NCI-H146 treated with DMSO at 0.1 percent for 48 hours (cell line): ENCODE data around the gene MICU2.

ENCODE experiments used
- DNase-seq: peaks from one replicate; lab custom pipeline; 2025; ENCODE audit not compliant: unreplicated experiment; lab: John Stamatoyannopoulos, UW

MICU2 gene

DNA sequence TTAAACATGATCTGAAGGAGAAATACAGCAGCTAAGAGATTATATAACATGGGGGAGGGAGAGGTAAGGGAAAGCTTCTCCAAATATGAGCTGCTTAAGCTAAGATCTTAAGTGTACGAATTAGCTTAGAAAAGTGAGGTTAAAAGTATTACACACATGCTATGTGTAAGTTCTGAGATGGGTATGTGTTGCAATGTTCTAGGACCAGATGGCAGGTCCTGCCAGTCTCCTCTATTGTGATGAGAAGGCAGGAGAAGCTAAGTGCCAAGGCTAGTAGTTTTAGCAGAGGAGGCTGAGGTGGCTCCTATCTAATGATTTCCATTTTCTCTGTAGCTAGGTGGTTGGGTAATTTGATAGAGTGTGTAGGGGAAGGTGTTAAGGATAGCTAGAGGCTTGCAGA, 57.6 kb downstream of the MICU2 start:
- no peak for DNase-seq

DNA sequence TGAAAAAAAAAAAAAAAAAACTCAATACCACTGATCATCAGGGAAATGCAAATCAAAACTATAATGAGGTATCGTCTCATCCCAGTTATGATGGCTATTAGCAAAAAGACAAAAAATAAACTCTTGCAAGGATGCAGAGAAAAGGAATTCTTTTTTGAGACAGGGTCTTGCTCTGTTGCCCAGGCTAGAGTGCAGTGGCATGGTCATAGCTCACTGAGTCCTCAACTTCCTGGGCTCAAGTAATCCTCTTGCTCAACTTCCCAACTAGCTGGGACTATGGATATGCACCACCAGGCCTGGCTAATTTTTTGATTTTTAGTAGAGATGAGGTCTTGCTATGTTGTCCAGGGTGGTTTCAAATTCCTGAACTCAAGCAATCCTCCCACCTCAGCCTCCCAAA, 59.5 kb downstream of the MICU2 start:
- DNase-seq, result no peak

DNA sequence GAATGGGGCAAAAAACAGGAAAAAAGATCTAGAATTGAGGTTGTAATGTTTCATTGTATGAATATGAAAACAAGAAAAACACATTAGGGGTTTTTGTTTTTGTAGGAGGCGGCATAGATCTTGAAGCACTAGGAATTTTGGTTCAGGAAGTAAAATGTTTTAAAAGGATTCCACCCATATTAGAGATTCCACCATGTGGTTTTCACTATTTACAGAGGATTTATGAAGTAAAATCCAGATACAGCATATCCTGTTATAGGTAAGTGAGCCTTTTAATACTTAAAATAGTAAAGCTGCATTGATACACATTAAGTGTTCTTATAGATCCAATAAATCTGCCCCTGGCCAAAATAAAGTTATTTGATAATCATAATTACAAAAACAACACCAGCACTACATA, 61.4 kb downstream of the MICU2 start:
- DNase-seq, result no peak

DNA sequence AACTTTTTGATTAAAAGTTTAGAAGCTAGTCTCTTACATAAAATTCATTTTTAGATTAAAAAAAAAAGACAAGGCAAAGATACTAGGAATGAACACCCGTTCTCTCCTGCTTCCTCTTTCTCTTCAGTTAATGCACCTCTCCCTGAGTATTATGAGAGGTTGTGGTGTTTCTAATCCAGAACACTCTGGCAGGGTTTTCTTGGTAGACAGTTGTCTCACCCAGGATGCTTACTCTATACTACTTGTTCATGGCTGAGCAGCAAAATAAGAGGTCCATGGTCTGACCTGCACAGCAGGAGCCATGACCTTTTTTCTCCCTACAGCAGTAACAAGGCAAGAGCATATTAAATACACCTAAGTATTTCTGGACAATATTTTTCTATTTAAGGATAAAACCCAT, 62.0 kb downstream of the MICU2 start:
- DNase-seq, result no peak

DNA sequence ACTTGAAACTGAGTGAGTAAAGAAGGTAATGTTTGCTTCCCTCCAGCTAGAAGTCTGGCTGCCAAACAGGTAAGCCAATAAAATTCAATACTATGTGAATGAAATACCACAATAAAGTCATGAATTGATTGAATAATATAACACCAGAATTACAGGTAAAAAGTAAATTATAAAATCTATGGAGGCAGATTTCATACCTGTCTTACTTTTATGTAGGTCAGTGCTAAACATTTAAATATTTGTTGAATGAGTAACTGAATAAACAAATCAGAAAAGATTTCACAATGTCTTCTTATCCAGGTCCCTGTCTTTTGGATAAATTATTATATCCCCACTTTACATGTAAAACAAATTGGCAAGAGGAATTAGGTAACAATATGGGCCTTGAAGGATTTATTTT, 62.7 kb downstream of the MICU2 start:
- no peak for DNase-seq

DNA sequence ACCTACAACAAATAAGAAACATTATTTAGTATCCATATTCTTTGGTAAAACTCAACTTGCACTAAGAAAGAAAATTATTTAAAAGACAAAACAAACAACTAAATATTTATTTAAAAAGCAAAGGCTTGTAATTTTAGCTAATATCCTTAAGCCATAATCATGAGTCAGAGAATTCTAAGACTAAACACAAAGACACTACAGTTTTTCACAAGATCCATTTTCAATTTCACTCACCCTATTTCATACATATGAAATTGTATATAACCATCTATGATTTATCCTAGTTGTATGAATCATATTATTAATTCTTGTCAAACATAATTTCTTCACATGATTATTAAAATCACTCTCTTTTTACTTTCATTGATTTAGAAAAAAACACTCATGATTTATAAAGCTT, 64.3 kb downstream of the MICU2 start:
- no peak for DNase-seq

DNA sequence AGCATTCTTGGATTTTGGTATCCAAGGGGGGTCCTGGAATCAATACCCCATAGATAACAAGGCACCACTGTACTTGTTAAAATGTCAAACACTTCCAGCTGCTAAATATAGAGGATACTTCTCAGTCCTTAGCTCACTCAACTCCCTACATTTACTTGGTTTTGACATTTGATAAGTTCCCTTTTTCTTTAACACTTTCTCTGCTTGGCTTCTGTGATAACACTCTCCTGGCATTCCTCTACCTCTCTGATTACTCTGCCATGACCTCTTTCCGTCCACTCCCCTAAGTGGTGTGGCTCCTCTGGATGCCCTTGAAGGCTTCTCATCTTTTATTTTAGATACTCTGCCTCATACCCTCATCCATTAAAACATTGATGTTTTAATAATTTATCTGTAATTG, 65.2 kb downstream of the MICU2 start:
- no peak for DNase-seq

DNA sequence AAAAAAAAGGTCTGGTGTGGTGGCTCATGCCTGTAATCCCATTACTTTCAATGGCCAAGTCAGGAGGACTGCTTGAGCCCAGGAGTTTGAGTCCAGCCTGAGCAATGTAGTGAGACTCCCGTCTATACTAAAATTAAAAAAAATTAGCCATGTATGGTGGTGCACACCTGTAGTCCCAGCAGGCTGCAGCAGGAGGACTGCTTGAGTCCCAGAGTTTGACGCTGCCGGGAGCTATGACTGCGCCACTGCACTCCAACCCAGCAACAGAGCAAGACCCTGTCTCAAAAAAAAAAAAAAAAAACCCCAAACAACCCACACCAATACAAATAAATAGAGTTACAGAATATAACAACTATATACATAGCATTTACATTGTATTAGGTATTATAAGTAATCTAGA, 65.7 kb downstream of the MICU2 start:
- DNase-seq, result no peak

DNA sequence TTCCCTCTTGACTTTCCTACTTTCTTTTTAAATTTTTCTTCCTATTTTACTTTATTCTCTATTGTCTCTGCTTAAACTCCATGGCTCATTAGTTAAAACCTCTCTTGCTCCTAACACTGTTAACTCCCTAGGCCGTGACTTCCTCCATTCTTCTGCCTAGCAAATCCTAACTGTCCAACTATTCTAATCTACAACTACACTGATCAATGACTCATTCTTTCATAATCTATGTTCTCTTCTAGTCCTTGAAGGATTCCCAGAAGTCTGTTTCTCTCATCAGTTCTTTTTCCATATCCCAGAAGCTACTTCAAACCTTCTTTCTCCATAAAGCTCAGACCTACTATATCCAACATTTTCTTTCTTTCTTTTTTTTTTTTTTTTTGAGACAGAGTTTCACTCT, 66.9 kb downstream of the MICU2 start:
- no peak for DNase-seq

DNA sequence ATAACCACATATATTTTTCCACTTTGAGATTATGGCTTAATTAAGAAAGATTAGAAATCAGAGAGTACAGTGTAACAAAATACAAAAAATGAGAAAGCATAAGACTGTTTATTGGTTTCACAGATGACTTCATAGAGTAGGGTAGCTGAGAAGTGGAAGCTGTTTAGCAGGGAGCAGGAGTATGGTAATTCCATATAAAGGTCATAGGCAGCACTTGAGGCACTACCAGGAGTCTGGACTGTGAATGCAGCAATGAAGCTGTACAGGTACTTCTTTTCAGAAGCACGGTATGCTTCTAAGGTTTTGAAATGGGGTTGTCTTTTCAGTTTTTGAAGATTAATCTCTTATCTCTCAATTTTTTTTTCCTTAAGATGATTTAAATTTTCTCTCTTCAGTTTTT, 69.2 kb downstream of the MICU2 start:
- no peak for DNase-seq

DNA sequence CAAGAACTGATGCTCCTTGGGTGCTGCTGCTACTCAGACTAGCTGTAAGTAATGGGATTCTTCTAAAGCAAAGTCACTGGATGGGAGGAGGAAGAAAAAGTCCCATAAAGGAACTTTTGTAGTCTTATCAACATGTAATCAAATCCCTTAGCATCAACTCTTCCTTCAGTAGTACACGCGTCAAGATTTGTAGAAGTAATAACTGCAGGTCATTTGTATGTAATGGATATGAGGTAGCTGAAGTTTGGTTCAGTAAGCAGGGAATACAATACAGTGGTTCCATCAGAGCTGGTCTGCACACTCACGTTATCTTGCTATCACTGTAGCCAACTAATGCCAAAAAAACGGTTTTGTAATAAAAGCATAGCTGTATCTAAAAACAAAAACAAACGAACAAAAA, 72.5 kb downstream of the MICU2 start:
- no peak for DNase-seq

DNA sequence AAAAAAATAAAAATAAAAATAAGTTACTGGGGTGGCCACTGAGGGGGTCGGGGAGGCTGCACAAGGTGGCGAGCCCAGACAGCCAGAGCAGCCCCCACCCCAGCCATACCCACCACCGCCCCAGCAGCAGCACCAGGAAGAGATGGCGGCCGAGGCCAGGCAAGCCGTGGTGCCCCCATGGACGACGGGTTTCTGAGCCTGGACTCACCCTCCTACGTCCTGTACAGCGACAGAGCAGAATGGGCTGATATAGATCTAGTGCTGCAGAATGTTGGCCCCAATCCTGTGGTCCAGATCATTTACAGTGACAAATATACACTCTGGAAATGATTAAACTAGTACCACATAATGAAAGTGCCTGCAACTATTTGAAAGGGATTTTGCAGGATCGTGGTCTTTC, 73.3 kb downstream of the MICU2 start:
- DNase-seq, result no peak

DNA sequence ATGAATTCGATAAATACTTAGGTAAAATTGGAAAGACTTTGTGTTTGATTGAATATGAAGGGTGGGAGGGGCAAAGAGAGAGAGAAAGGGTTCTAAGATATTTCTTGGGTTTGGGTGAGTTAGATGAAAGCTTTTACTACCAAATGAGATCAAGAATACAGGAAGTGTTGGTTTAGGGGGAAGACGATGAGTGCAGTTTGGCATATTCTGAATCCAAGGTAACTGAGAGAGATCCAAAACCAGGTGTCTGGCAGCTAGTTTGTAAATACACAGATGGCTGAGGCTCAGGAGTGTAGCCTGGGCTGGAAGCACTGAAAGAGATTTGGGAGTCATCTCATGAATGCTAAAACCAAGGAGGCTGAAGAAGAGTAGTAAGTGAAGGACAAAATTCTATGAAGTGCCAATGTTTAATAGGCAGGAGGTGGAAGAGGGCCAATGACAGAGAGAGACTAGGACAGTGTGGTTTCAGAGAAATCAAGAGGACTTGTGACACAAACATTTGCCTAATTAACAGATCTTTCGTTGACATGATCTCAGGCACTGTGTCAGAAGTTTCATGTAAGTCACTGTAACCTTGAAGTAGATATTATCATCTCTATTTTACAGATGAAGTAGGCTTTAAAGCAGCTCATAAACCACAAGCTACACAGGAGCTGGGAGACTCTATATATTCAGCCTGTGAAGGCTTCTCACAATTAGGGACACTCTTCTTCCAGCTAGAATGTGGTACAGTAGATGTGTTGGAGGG, 74.7 kb downstream of the MICU2 start:
- no peak for DNase-seq

DNA sequence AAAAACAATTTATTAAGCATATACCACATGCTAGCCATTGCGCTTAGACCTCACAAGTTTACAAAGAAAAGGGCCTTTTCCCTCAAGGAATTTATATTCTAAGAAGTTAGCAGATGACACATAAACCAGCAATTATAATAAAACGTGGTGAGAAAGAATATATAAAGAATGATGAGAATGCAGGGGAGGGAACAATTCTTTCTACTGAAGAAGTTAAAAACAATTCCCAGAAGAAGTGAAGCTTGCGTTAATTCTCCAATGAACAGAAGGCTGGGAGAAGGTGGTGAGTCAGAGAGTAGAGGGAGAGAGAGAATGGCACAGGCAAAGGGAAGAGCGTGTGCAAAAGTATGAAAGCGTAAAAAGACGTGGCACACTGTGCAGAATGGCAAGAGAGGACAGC, 75.4 kb downstream of the MICU2 start:
- DNase-seq, result no peak

DNA sequence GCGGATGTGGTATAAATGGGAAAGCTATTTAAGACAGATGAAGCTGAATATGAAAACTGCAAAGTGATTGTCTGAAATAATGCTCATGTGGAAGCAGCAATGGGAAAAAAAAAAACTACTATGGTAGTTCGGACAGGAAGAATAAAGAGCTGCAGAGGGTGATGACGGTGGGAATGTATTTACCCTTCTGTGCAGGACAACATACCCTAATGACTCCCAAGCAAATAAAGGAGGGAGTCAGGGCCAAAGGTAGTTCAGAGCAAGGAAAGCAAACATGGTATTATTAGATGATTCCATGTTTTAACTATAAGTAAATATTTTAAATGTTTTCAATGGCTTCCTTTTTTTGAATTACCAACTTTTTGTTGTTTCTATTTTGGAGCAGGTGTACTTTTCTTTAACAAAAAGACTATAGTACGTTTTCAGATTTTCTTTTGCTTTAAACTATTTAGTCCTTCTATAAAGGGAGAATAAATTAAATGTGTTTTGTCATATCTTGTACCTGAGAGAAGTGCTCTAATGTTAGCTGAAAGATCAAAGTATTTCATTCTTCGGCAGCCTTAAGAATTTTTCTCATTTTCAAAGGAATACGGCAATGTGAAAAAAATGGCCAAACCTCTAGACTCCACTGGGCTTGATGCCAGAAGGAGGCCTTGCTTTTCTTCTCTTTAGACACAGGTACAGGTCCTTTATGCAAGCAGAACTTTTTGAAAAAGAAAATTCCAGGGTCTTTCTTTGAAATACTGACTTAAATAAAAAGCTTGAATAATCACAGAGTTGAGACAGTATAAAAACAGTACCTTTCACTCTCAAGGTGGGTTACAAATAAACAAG, 77.0 kb downstream of the MICU2 start:
- no peak for DNase-seq

DNA sequence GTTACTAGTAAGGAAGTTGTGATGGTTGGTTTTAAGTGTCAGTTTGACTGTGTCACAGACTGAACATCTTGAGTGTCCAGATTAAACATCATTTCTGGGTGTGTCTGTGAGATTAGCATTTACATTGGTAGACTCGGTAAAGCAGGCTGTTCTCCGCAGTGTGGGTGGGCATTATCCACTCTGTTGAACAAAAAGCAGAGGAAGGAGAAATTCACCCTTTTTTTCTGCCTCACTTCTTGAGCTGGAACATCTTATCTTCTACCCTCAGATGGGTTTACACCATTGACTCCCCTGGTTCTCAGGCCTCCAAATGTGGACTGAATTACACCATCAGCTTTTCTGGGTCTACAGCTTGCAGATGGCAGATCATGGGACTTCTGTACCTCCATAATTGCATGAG, 81.1 kb downstream of the MICU2 start:
- DNase-seq, result no peak

DNA sequence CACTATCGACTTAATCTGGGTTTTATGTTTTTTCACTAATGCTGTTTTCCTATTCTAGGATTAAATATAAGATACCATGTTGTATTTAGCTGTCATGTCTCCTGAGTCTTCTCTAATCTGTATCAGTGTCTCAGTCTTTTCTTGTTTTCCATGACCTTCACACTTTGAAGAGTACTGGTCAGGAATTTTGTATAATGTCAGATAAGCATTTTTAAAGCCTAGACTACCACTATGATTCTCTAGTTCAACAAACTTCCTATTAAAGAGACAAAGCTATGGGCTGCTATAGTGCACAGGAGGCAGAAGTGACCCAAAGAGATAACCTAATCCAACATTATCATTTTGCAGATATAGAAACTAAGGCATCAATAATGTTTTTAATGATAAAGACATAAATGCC, 81.8 kb downstream of the MICU2 start:
- DNase-seq, result no peak

DNA sequence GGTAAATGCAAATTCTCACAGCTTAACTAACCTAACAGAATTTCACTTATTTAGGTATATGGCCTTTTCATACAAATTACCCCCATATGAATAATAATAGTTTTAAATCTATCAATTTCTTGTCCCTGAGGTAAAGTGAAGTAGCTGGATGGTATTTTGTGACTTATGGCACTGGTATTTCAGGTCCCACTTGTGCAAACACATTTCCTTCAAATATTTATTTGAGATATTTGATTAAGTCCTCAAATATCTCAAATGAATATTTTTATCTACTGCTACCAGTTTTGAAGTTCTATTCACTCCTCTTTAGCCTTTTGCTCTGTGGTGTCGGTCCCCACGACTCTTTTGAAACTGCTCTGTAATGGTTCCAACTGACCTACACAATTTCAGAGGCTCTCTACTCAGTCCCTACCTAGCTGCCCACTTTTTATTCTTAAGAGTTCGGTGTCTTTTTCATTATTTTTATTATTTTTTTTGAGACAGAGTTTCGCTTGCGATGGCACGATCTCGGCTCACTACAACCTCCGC, 85.3 kb downstream of the MICU2 start:
- DNase-seq, result no peak

DNA sequence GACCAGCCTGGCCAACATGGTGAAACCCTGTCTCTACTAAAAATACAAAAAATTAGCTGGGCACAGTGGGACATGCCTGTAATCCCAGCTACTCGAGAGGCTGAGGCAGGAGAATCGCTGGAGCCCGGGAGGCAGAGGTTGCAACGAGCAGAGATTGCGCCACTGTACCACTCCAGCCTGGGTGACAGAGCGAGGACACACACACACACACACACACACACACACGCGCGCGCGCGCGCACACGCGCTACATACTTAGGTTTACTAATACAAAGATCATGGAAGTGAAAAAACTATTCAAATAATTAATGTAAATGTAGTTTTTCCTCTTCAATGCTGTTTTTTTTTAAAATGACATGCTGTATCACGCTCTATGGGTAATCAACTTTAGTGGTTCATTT, 86.4 kb downstream of the MICU2 start:
- DNase-seq, result no peak

DNA sequence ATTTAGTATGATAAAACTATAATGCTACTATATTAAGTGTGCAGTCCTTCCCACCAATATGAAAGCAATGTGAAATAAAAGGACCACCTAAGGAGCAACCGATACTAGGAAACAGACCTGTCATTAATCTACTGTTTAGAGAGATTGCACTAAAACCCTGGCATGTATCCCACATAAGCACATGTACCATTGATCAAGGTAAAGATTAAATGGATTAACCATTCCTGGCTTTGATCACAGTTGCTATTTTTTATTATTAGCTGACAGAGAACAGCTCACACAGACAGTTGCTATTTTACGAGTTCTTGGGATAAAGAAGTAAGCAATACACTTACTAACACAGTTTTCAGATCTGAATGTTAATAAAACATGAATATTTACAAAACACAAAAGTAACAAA, 87.2 kb downstream of the MICU2 start:
- no peak for DNase-seq

DNA sequence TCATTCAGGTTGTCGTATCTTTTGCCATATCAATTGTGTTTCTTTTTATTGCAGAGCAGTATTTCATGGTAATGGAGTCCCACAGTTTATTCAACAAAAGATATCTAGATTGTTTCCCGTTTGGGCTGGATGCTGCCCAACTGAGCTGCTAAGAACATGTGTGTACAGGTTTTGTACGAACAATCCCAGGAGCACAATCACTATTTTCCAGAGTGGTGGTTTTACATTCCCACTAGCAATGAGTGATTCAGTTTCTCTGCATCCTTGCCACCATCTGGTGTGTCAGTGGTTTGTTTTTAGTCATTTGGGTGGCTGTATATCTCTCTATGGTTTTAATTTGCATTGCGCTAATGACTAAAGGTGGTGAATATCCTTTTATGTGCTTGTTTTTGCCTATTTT, 92.1 kb downstream of the MICU2 start:
- DNase-seq, result no peak

DNA sequence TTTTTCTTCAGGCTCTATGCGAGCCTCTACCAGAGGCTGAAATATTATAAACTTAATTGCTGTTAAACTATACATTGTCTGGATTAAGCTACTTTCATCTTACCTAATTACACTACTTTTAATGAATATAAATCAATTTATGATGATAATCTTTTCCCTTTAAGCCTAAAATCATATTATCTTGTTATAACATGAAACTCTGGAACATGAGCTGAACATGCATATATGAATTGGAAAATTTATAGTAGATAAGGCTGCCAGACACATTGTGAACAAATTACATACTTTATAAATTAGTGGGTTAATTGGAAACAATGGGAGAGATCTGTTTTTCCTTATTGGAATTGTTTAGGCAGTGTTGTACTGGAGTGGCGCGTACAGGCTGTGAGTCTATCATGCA, 99.6 kb downstream of the MICU2 start:
- no peak for DNase-seq
